HG03097 (cell line): ENCODE data around the gene COL5A1.

Experiments used
- ATAC-seq: cut with Tn5 transposase; IDR thresholded peaks from one replicate; pipeline ENCODE4 v1.9.1; 2021; ENCODE audit not compliant: unreplicated experiment, low FRiP score

COL5A1 gene

GRCh38 chr9:134883040-134883782 lies 241.6 kb downstream of the COL5A1 start:
- no peak for ATAC-seq

- ATAC-seq, result no peak
These were observed 242.9 kb downstream of the COL5A1 start for GRCh38 chr9:134884492-134884891.

- no peak for ATAC-seq
These were observed 243.5 kb downstream of the COL5A1 start for GRCh38 chr9:134885001-134885678.

GRCh38 chr9:134885679-134886412 lies 244.2 kb downstream of the COL5A1 start:
- ATAC-seq, result no peak

DNA sequence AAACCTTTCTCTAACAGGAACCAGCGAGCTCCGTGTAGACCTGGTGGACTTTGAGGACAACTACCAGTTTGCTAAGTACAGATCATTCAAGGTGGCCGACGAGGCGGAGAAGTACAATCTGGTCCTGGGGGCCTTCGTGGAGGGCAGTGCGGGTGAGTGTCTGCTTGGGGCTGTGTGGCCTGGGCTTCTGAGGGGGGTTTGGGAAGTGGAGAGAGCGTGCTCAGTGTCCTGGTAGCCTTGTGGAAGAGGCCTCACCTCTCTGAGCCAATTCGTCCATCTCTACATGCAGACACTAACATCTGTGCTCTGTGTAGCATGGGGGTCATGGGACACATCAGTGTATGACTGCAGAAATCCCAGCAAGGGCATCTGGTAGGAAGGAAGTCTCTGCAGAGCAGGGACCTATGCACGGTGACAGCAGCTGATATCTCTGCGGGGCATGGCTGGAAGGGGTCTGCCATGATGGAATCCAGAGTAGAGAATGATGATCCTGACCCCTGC lies 244.9 kb downstream of the COL5A1 start:
- ATAC-seq, result no peak

- ATAC-seq, result no peak
These were observed 245.6 kb downstream of the COL5A1 start for GRCh38 chr9:134887219-134887618.

DNA sequence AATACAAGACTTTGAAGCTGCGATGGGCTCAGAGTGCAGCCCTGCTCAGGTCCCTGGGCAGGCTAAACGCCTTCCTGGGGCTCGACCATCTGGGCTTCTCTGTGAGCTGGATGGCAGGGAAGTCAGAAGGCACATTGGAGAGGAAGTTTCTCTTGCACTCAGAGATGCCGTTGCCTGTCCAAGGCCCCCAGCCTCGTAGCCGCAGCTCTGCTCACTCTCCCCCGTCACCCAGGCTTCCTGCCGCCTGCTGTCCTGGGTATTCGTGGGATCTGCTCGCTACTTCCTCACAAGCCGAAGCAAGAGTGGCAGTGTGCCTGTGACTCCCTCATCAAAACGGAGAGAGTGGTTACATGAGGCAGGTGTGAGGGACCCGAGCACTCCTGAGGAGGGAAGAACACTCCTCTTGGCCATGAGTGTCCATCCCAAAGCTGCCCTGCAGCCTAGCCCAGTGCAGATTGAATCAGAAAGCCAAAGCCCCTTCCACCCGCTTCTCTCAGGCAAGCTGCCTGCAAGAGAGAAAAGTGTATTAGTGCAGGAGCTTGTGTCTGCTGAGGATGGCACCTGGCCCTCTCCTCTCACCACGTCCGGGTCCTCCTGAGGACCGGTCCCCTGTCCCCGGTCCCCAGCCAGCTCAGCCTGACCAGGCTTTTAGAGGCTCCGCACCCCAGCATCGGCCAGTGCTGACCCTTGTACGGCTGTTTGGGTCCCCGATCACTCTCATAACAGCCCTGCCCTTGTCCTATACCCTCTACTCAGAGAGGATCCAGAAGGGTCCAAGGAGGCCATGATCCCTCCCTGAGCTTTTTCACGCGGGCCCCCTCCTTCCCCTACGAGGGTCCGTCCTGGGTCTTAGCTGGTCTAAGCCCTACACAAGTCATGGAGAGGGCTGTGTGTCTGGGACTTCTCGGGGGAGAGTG lies 246.3 kb downstream of the COL5A1 start:
- no peak for ATAC-seq

DNA sequence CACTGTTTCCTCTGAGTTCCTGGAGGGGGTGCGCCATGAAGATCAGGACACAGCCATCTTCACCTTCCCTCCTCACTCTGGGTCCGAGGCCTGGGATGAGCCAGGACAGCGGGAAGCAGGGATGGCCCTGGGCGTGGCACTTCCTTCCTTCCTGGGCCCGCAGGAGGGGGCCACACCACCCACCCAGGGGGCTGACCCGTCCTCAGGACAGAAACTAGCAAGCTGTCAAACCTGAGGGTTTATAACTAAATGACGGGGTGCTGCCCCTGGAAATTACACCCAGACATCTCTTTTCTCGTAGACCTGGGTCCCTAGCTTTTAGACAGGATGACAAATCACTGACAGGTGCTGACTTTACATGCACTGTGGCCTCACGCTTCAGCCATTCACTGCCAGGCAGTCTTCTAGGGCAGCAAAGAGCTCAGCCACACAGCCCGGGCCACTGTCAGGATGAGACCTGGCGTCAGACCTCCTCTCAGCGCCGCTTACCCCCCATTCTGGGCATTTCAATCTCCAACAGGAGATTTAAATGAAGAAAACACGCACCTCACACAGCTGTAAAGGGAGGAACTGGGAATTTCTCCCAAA lies 247.1 kb downstream of the COL5A1 start:
- ATAC-seq, result no peak

DNA sequence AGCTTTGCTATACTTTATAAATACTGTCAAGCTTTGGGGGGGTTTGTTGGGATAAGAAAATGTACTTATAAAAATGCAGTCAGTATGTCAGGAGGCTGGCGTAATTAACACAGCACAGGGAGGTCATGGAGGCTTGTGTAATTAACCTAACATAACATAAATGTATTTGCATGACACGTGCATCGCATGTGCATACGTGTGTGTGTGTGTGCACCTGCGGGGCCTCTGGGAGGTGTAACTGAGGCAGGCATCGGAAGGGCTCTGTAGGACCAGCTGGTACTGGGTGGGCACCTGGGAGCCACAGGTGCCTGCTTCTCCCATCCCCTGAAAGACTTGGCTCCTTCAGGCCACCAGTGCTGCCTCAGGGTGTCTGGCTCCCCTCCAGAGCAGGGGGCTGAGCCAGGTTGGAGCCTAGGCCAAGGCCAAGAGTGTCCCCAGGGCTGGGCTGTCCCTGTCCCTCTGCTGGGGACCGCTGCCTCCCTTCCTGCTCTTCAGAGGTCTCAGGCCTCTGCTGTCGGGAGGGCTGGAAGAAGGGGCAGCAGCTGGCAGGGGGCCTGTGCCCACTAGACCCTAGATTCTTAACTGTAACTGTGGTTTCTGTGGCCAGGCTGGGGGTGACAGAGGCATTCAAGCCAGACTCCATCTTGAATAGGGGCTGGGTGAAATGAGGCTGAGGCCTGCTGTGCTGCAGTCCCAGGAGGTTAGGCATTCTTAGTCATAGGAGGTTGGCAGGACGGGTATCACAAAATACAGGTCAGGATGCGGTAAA lies 248.0 kb downstream of the COL5A1 start:
- ATAC-seq, result no peak

GRCh38 chr9:134890155-134890495 lies 248.5 kb downstream of the COL5A1 start:
- ATAC-seq, result no peak

DNA sequence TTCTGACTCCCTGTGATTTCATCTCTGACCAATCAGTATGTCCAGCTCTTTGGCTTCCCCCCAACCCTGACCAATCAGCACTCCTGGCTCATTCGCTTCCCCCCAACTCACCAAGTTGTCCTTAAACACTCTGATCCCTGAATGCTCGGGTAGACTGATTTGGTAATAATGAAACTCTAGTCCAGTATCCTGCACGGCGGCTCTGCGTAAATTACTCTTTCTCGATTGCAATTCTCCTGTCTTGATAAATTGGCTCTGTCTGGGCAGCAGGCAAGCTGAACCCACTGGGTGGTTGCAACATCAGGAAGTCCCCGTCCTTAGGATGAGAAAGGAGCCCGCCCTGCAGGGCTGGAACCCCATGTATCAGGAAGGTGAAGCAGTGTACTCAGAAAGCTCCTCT lies 249.4 kb downstream of the COL5A1 start:
- no peak for ATAC-seq

GRCh38 chr9:134891713-134892112 lies 250.1 kb downstream of the COL5A1 start:
- no peak for ATAC-seq

DNA sequence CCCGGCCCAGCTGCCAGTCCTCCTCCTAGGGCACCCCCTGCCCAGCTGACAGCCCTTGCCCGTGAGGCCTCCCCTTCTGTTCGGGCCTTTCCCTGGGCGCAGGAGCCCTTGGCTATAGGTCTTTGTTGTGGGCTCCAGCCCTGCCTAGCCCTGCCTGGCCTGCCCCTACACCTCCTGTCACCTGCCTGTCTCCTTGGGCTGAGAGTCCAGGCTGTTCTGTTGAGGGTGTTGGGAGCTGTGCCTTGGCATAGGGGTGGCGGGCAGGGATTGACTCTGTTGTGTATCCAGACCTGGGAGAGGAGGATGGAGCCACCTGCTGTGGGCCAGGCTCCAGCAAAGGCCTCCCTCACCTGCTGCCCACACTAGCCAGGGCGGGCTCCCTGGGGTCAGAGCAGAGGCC lies 250.6 kb downstream of the COL5A1 start:
- ATAC-seq, result no peak

DNA sequence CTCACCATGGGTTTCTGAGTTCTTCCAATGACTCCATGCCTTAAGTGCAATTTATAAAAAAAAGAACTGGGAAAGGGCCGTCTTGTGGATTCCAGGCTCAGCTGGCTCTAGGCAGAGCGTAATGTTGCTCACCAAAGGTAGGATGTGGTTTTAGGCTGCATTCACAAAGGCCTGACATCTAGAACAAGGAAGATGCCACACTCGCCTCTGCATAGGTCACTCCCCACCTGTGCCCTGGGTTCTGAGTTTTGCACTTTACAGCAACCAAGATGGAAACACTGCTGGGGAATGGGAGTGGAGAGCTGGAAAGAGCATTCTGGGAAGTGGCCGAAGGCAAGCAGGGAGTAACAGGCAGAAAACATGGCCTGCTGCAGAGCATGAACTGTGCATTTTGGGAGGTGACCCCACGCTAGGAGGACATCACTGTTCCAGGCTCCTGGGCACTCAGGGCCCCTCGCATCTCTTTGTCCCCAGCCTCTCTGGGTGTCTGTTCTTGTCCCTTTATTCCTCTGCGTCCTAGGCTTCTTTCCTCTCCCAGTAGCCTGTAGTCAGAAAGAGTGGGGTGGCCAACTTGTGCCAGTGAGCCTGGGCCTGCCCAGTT lies 251.3 kb downstream of the COL5A1 start:
- ATAC-seq, result no peak
